Spleen (tissue), 11 donors: ENCODE data around the gene LCLAT1. TPM values are rescaled to one million over a fixed set of nuclear protein-coding genes. Genes with fewer than 3 reads are reported as not detected.

ENCODE experiments used
- DNase-seq: peaks from one replicate; pipeline ENCODE4 v3.0.0-alpha.2; 2020
- H3K27ac ChIP-seq, 8 donors: fragments of 200-600 bp; sonication (generic) in 7 of 8; 1 replicate in 4 of 8; 2 replicates in 4 of 8; pipeline versions ENCODE4 v1.5.0 to v1.8.0; 2016 to 2021; ENCODE audit warnings: inconsistent platforms in 4 of 8, mild to moderate bottlenecking in 4 of 8, moderate library complexity in 1 of 8
- H3K27me3 ChIP-seq, 7 donors: fragments of 200-600 bp; sonication (generic) in 6 of 7; replicated peaks in 1 of 7; 1 replicate in 4 of 7; 2 replicates in 3 of 7; pipeline versions ENCODE4 v1.5.0 to v1.8.0; 2016 to 2021; ENCODE audit warnings: inconsistent platforms in 3 of 7, mild to moderate bottlenecking in 1 of 7
- H3K36me3 ChIP-seq, 6 donors: fragments of 200-600 bp; sonication (generic) in 5 of 6; 1 replicate in 4 of 6; 2 replicates in 2 of 6; pipeline versions ENCODE4 v1.5.0 to v1.8.0; 2016 to 2021; ENCODE audit warnings: inconsistent platforms in 2 of 6
- H3K4me1 ChIP-seq, 6 donors: fragments of 200-600 bp; sonication (generic) in 5 of 6; 1 replicate in 3 of 6; 2 replicates in 3 of 6; pipeline versions ENCODE4 v1.5.0 to v1.8.0; 2016 to 2021; ENCODE audit warnings: inconsistent platforms in 3 of 6
- H3K4me3 ChIP-seq, 8 donors: fragments of 200-600 bp; sonication (generic) in 7 of 8; 1 replicate in 4 of 8; 2 replicates in 4 of 8; pipeline versions ENCODE4 v1.5.0 to v1.8.0; 2016 to 2021; ENCODE audit warnings: inconsistent platforms in 4 of 8, mild to moderate bottlenecking in 4 of 8, moderate library complexity in 2 of 8
- H3K9me3 ChIP-seq, 8 donors: fragments of 200-600 bp; sonication (generic) in 7 of 8; 1 replicate in 4 of 8; 2 replicates in 4 of 8; pipeline versions ENCODE4 v1.5.0 to v1.8.0; 2016 to 2021; ENCODE audit warnings: inconsistent platforms in 4 of 8
- CTCF ChIP-seq, 11 experiments: fragments of 200-600 bp in 7 of 11; fragments of 450-650 bp in 4 of 11; sonication (generic) in 4 of 11; IDR thresholded peaks in 8 of 11; conservative IDR thresholded peaks in 3 of 11; 1 replicate in 7 of 11; 2 replicates in 4 of 11; pipeline versions ENCODE4 v1.4.0 to v1.8.0; 2016 to 2021; ENCODE audit warnings: antibody characterized with exemption in 11 of 11, inconsistent platforms in 4 of 11, mild to moderate bottlenecking in 1 of 11
- POLR2A ChIP-seq, 3 donors: fragments of 450-650 bp; IDR thresholded peaks; one replicate each; pipeline ENCODE4 v1.5.1; 2017; ENCODE audit warnings: antibody characterized with exemption in 3 of 3, mild to moderate bottlenecking in 1 of 3
- POLR2AphosphoS5 ChIP-seq, 3 donors: sonication (generic); formaldehyde crosslinking; IDR thresholded peaks; one replicate each; pipeline ENCODE4 v1.5.1; 2017; ENCODE audit warnings: antibody characterized with exemption in 3 of 3
- WGBS, 5 donors: extraction: QIAGEN DNeasy Blood & Tissue Kit in 3 of 5; methylation state at CpG; one replicate each; pipeline versions ENCODE4 v1.1.5 to v1.1.7; 2013 to 2018; 5-methylcytosine and 5-hydroxymethylcytosine counted together
- intact Hi-C: fragments of 100-400 bp; cut with DNase I; formaldehyde crosslinking; loops from one replicate; pipeline ENCODE4 v1.15.0; 2023; ENCODE audit warnings: low total_unique reads
- polyA plus RNA-seq, 3 donors: library from polyadenylated mRNA; stranded (reverse); fragments of 200-250 nt; gene quantifications; one replicate each; pipeline ENCODE4 v1.2.1, GENCODE V29; 2013
- total RNA-seq, 7 donors: library from RNA; depleted of rRNA in 3 of 7; stranded (reverse); fragments of >200 nt in 3 of 7; fragmentation: NEBNext Ultra II Directional in 4 of 7; extraction: Animal tissue kit (Norgen Biotek cat#: 25700) in 4 of 7; gene quantifications; one replicate each; pipeline versions ENCODE4 v1.1.0 to v1.2.1, GENCODE V29; 2016 to 2021
- donor health status: healthy with polysubstance abuse.
- donor health status: DM: no; HTN: no; CAD: no; lungs with moderate emphysema.
- donor health status: DM: no; HTN: no; CAD: no.
- donor health status: Bipolar disorder and iron deficiency.
- donor health status: healthy.
- donor health status: DM: no; HTN: no; CAD: no.
- donor health status: DM: yes; HTN: yes; CAD: no.

The LCLAT1 gene
- total and polyA plus RNA-seq, 10 donors, result 1.9 to 23.3 (median 13.8) TPM

GRCh38 chr2:30567317-30567716 lies 120.3 kb downstream of the LCLAT1 start:
- 94 to 98% (median 96%) methylated on average over 4 of the region's 4 CpGs for WGBS, 5 donors
- TF ChIP-seq POLR2AphosphoS5 (IDR thresholded peaks at IDR 0.05), result no peak
- no peak for TF ChIP-seq POLR2A (IDR thresholded peaks at IDR 0.05)
- no peak for TF ChIP-seq CTCF (IDR thresholded peaks at IDR 0.05 in 8 of 11, conservative IDR thresholded peaks at IDR 0.05 in 3 of 11)
- Histone ChIP-seq H3K9me3 (no peaks in the 10 kb centered on the region), H3K36me3 (peaks cover 0 to 54% (median 3%) of the 10 kb centered on the region in 6 donors), H3K4me3 (no peak overlapping the region), H3K4me1 (no peaks in the 10 kb centered on the region), H3K27me3 (no peaks in the 10 kb centered on the region), H3K27ac (no peak overlapping the region)
- no peak for DNase-seq
- intact Hi-C loops, result no loop called here

DNA sequence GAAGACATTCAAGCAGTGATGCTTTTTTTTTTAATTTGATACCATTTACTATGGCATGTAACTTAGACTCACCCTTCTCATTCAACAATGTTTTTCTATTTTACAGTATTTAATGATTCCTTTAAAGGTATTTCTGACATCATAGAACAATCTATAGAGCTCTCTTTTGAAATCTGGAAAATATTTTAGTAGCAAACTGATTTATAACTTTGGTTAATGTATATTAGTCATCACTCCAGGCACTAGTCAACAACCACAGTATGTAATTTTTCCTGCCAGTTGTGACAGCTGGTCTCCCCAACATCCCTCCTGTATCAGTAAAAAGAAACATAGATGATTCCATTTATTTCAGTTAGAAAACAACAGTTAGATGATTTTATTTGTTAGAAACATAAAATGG lies 122.9 kb downstream of the LCLAT1 start:
- TF ChIP-seq POLR2A (IDR thresholded peaks at IDR 0.05) (no peak), POLR2AphosphoS5 (IDR thresholded peaks at IDR 0.05) (no peak), CTCF (IDR thresholded peaks at IDR 0.05 in 8 of 11, conservative IDR thresholded peaks at IDR 0.05 in 3 of 11) (no peak)
- Histone ChIP-seq H3K27me3 (no peaks in the 10 kb centered on the region), H3K9me3 (no peaks in the 10 kb centered on the region), H3K27ac (no peak overlapping the region), H3K4me3 (no peak overlapping the region), H3K36me3 (peaks cover 0 to 43% (median 0%) of the 10 kb centered on the region in 6 donors), H3K4me1 (no peaks in the 10 kb centered on the region)
- DNase-seq, result no peak
- intact Hi-C loops, result no loop called here

DNA sequence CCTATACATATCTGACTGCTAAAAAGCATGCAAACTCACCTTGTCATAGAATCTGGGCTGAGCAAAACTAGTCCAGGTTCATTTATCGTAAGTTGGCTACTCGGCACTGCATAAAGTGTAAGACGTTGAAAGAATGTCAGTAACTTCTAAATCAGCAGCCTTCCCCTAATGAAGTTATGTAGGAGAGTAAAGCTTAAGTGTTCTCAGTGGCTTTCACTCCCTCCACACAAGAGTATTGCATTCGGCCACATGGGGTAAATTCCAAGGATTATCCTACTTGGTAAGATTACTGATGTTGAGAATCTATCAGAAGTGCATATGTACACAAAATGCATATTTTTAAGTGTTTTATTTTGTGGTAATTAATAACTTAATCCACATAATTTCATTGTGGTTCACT lies 130.1 kb downstream of the LCLAT1 start:
- WGBS, 5 donors, result 88 to 96% (median 95%) methylated on average over 4 of the region's 4 CpGs
- no peak overlapping the region for H3K4me3 ChIP-seq
- intact Hi-C loops, result no loop called here
- no peaks in the 10 kb centered on the region for H3K27me3 ChIP-seq
- H3K4me1 ChIP-seq, result peaks cover 0 to 17% (median 2%) of the 10 kb centered on the region in 6 donors
- TF ChIP-seq POLR2AphosphoS5 (IDR thresholded peaks at IDR 0.05) (no peak), POLR2A (IDR thresholded peaks at IDR 0.05) (no peak), CTCF (IDR thresholded peaks at IDR 0.05 in 8 of 11, conservative IDR thresholded peaks at IDR 0.05 in 3 of 11) (no peak)
- peaks cover 0 to 7% (median 0%) of the 10 kb centered on the region in 6 donors for H3K36me3 ChIP-seq
- no peaks in the 10 kb centered on the region for H3K9me3 ChIP-seq
- DNase-seq, result no peak
- H3K27ac ChIP-seq, result no peak overlapping the region

- intact Hi-C loops, result no loop called here
- H3K9me3 ChIP-seq, result no peaks in the 10 kb centered on the region
- H3K27ac ChIP-seq, result peak overlapping the region in 3 of 8 donors; percentile 20 to 42 (median 35)
- TF ChIP-seq CTCF (IDR thresholded peaks at IDR 0.05 in 8 of 11, conservative IDR thresholded peaks at IDR 0.05 in 3 of 11) (no peak), POLR2AphosphoS5 (IDR thresholded peaks at IDR 0.05) (no peak), POLR2A (IDR thresholded peaks at IDR 0.05) (no peak)
- no peak for DNase-seq
- peaks cover 0 to 47% (median 2%) of the 10 kb centered on the region in 6 donors for H3K4me1 ChIP-seq
- H3K4me3 ChIP-seq, result no peak overlapping the region
- H3K36me3 ChIP-seq, result peaks cover 0 to 4% (median 0%) of the 10 kb centered on the region in 6 donors
- WGBS, 5 donors, result 49 to 58% (median 51%) methylated on average over 3 of the region's 3 CpGs
- no peaks in the 10 kb centered on the region for H3K27me3 ChIP-seq
These were observed 133.3 kb downstream of the LCLAT1 start for GRCh38 chr2:30580391-30580790.
